Epithelial cell of esophagus (primary cell): ENCODE measurements around the gene AFDN.

ENCODE experiments used
- DNase-seq: peaks from one replicate; pipeline ENCODE4 v3.0.0; 2010; ENCODE audit warnings: low read depth
- H3K4me3 ChIP-seq: 2 replicates; pipeline ENCODE4 v1.5.1; 2011; ENCODE audit warnings: mild to moderate bottlenecking, low read length, control low read depth
- CTCF ChIP-seq: IDR thresholded peaks from 2 replicates; pipeline ENCODE4 v1.5.1; 2011; ENCODE audit warnings: low read depth, mild to moderate bottlenecking, low read length, control low read depth, inconsistent platforms; ENCODE audit not compliant: insufficient read depth; ENCODE audit errors: missing control alignments

Gene AFDN

DNA sequence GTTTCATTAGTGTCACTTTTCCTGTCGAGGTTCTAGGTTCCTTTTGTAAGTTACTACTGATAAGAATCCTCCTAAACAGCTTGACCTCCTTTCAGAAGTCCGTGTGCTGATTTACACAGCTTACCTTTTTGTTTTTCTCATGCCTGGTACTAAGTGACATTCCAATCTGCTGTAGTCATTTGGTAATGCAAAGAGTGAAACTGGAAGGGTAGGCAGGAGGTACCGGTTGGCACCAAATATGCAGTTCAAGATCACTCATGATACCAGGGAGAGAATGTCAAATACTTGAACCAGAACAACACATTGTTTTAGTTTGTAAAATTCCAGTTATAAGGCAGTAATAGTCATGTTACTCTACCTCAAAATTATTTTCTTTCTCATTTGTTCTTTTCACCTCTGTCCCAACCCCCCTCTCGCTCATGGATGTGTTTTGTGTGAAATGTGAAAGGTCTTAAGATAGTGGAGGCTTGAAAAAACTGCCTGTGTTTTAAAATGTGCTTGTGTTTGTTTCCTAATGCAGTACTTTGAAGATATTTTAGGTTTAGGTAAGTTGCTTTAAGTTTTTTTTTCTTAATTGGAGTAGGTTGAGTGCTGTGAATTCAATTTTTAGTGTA is 23.2 kb downstream of the AFDN start:
- peak; percentile 95 for DNase-seq
- no peak overlapping the region for H3K4me3 ChIP-seq
- TF ChIP-seq CTCF = no peak

DNA sequence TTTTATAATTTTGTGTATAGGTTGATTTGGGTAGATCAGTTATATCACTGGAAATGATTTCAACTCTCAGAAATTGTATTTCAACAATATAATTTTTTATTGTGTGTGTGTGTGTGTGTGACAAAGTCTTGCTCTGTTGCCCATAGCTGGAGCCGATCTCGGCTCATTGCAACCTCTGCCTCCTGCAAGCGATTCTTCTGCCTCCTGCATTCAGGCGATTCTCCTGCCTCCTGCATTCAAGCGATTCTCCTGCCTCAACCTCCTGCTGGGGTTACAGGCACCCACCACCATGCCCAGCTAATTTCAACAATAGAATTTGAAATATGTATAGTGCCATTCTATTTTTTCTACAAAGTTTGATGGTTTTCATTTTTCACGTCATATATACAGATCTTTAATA is 24.1 kb downstream of the AFDN start:
- H3K4me3 ChIP-seq = no peak overlapping the region
- TF ChIP-seq CTCF = no peak
- DNase-seq = no peak

- peak; percentile 42 for DNase-seq
- H3K4me3 ChIP-seq = no peak overlapping the region
- no peak for TF ChIP-seq CTCF
These were observed 24.8 kb downstream of the AFDN start for GRCh38 chr6:167851370-167851952.

DNA sequence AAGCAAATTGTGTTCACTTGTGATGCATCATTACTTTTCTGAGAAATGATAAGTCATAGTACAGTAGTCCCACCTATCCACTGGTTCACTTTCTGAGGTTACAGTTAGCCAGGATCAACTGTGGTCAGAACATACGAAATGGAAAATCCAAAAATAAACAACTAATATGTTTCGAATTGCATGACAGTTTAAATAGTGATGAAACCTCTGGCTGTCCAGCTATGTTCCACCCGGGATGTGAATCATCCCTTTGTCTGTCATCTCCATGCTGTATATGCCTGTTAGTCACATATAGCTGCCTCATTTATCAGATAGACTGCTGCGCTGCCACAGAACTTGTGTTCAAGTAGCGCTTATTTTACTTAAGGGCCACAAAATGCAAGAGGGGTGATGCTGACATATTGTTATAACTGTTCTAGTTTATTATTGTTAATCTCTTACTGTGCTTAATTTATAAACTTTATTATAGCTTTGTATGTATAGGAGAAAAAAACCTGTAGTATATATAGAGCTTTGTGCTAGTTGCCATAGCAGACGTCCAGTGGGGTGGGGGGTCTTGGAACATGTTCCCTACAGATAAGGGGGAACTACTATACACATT is 29.2 kb downstream of the AFDN start:
- DNase-seq = peak; percentile 97
- TF ChIP-seq CTCF = no peak
- H3K4me3 ChIP-seq = no peak overlapping the region

- H3K4me3 ChIP-seq = no peak overlapping the region
- no peak for TF ChIP-seq CTCF
- DNase-seq = no peak
These were observed 29.8 kb downstream of the AFDN start for GRCh38 chr6:167856474-167856873.

- TF ChIP-seq CTCF = no peak
- peak; percentile 88 for DNase-seq
- H3K4me3 ChIP-seq = no peak overlapping the region
These were observed 30.4 kb downstream of the AFDN start for GRCh38 chr6:167856999-167857660.
